H1 (cell line): ENCODE results near the gene TMEM125. TPM values are rescaled to one million over a fixed set of nuclear protein-coding genes. Genes with fewer than 3 reads are reported as not detected.

Experiments
- CBX8 ChIP-seq: fragments of 300-800, 300-1000 bp; sonication (generic); IDR thresholded peaks from 2 replicates; pipeline ENCODE4 v1.7.1; 2016; ENCODE audit warnings: low read depth, low read length, borderline replicate concordance
- EGR1 ChIP-seq: IDR thresholded peaks from 2 replicates; pipeline ENCODE4 v1.6.1; 2011; ENCODE audit warnings: low read depth, low read length, borderline replicate concordance
- EZH2 ChIP-seq: fragments of 200-600 bp; sonication (generic); IDR thresholded peaks from 2 replicates; pipeline ENCODE4 v1.7.1; 2012; ENCODE audit warnings: low read depth, mild to moderate bottlenecking, moderate library complexity, low read length, inconsistent platforms; ENCODE audit not compliant: severe bottlenecking
- KDM4A ChIP-seq: IDR thresholded peaks from one replicate; pipeline ENCODE4 v1.7.1; 2012; ENCODE audit warnings: low read depth, mild to moderate bottlenecking, moderate library complexity, low read length, inconsistent platforms; ENCODE audit not compliant: severe bottlenecking
- MAX ChIP-seq: IDR thresholded peaks from 2 replicates; pipeline ENCODE4 v1.6.1; 2012; ENCODE audit warnings: inconsistent platforms
- SAP30 ChIP-seq: fragments of 300-600 bp; sonication (generic); IDR thresholded peaks from 2 replicates; pipeline ENCODE4 v1.7.1; 2012; ENCODE audit warnings: low read length, moderate library complexity, mild to moderate bottlenecking, inconsistent platforms; ENCODE audit not compliant: insufficient read depth, insufficient replicate concordance
- SIRT6 ChIP-seq: IDR thresholded peaks from one replicate; pipeline ENCODE4 v1.7.1; 2012; ENCODE audit warnings: low read length, inconsistent platforms
- TEAD4 ChIP-seq: IDR thresholded peaks from 2 replicates; pipeline ENCODE4 v1.6.1; 2012; ENCODE audit warnings: low read depth, low read length, inconsistent platforms, mixed read lengths
- YY1 ChIP-seq: IDR thresholded peaks from 2 replicates; pipeline ENCODE4 v1.6.1; 2011; ENCODE audit warnings: low read depth, mild to moderate bottlenecking, low read length
- polyA plus RNA-seq, 7 experiments: library from polyadenylated mRNA; depleted of rRNA in 3 of 7; stranded (reverse) in 5 of 7; unstranded in 2 of 7; fragments of >200 nt in 5 of 7; fragments of 200-250 nt in 2 of 7; gene quantifications; 1 replicate in 5 of 7; 2 replicates in 1 of 7; 4 replicates in 1 of 7; pipeline versions ENCODE4 v1.2.1 to v1.2.3, GENCODE V29; 2011 to 2013; ENCODE audit warnings: missing spikeins in 2 of 7, mixed read lengths in 2 of 7
- total RNA-seq: library from RNA; stranded (reverse); fragmentation: NEBNext Ultra II Directional; extraction: Animal tissue kit (Norgen Biotek cat#: 25700); gene quantifications from 2 replicates; pipeline ENCODE4 v1.2.1, GENCODE V29; 2021
- TF ChIP-seq, protein P1 (sequence below): IDR thresholded peaks from 2 replicates; pipeline ENCODE4 v1.6.1; 2012; ENCODE audit warnings: low read length, inconsistent platforms

TMEM125 gene
- total and polyA plus RNA-seq, 2 of the 8 experiments (the other 6 are each of a cell fraction or from before 2014, with no cell fraction given) = 26.5 to 46.7 TPM

GRCh38 chr1:43270421-43271095 lies 775 bp downstream of the TMEM125 start (continued):
- no peak for TF ChIP-seq SIRT6
- TF ChIP-seq EGR1 = 0 out of 2 replicates have a peak, but pooled peaks have one; percentile 50
- TF ChIP-seq CBX8 = no peak
- no peak for TF ChIP-seq SAP30
- peak; percentile 22 for TF ChIP-seq KDM4A
- peak; percentile 93 for TF ChIP-seq MAX
- TF ChIP-seq YY1 = peak; percentile 43; the same call in 1 of the 2 replicates
- no peak for TF ChIP-seq EZH2
- TF ChIP-seq, protein P1, sequence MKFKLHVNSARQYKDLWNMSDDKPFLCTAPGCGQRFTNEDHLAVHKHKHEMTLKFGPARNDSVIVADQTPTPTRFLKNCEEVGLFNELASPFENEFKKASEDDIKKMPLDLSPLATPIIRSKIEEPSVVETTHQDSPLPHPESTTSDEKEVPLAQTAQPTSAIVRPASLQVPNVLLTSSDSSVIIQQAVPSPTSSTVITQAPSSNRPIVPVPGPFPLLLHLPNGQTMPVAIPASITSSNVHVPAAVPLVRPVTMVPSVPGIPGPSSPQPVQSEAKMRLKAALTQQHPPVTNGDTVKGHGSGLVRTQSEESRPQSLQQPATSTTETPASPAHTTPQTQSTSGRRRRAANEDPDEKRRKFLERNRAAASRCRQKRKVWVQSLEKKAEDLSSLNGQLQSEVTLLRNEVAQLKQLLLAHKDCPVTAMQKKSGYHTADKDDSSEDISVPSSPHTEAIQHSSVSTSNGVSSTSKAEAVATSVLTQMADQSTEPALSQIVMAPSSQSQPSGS = no peak
- TF ChIP-seq TEAD4 = peak; percentile 92
